ENCODE measurements around the gene PCID2.

DNA sequence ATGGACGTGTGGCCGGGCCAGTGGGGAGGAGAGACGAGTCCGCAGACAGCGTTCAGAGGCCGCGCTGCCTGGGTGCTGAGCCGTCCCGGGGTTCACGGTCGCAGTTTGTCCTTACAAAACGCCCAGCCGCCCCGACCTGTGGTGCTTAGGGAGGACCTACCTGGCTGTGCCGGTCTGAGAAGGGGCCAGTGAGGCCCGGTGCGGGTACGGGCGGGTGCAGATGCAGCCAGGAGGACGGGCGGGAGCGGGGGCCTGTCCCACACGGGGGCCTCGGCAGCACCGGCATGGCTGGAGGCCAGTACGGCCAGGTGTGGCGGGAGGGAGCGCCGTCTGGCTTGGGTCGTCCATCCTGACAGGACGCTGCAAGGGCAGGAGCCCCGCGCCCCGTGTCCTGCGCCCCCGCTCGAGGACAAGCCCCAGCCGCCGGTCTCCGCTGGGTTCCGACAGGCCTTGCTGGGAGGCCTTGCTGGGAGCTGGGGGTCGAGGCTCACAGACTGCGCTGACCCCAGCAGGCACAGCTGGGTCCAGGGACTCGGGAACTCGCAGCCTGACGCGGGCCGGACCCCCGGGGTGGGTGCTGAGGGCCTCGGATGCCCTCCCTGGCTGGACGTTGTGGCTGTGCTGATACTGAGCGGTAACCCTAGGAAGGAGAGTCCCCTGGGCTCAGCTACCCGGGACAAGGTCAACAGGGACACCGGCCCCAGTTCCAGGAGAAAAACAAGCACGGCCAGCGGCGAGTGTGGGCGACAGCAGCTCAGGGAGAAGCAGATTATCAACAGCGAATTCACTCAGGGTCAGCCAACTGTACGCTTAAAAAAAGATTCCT, 55.3 kb downstream of the PCID2 start:
- TF ChIP-seq, protein P1, sequence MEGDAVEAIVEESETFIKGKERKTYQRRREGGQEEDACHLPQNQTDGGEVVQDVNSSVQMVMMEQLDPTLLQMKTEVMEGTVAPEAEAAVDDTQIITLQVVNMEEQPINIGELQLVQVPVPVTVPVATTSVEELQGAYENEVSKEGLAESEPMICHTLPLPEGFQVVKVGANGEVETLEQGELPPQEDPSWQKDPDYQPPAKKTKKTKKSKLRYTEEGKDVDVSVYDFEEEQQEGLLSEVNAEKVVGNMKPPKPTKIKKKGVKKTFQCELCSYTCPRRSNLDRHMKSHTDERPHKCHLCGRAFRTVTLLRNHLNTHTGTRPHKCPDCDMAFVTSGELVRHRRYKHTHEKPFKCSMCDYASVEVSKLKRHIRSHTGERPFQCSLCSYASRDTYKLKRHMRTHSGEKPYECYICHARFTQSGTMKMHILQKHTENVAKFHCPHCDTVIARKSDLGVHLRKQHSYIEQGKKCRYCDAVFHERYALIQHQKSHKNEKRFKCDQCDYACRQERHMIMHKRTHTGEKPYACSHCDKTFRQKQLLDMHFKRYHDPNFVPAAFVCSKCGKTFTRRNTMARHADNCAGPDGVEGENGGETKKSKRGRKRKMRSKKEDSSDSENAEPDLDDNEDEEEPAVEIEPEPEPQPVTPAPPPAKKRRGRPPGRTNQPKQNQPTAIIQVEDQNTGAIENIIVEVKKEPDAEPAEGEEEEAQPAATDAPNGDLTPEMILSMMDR (IDR thresholded peaks at IDR 0.05) = no peak
- no peak for TF ChIP-seq POLR2A (IDR thresholded peaks at IDR 0.05)
